ENCODE measurements around the gene MAPRE2.
"Not testable (repeated sequence)": the region's sequence is repeated elsewhere in the genome, so short reads cannot be mapped to it uniquely, and the experiment has no call there.

Gene MAPRE2

DNA sequence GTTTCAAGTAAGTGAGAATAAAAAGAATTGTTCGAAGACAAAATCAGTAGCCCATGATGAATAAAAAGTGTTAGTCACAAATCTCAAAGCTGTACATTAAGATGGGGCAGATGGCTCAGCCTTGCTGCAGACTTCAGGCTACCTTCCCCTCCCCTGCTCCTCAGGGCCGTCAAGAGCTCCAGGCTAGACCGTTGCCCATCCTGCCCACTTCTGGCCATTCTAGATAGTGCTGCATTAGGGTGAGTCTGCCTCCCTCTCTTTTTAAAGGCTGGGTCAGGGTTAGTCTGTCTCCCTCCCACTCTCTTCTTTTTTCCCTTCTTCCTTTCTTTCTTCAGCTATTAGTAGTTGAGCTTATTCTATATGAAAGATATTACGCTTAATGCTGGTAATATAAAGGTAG, 86.0 kb downstream of the MAPRE2 start:
- no peak for DNase-seq

DNA sequence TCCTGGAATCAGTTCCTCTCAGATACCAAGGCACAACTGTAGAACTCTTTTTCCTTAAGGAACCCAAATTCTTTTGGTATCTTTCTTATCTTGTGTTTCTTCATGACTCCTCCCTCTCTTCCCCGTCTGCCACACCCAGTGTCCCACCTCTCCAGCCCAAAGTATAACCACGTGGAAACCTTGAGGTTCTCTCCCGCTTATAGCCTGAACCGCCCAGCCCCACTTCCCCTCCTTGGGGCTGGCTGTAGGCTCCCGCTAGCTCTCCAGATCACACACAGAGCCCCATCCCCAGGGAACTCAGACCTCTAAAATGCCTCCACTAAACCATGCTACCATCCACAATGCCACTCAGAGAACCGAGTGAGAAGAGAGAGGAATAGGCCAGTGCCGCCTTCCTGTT, 87.5 kb downstream of the MAPRE2 start:
- no peak for DNase-seq

DNA sequence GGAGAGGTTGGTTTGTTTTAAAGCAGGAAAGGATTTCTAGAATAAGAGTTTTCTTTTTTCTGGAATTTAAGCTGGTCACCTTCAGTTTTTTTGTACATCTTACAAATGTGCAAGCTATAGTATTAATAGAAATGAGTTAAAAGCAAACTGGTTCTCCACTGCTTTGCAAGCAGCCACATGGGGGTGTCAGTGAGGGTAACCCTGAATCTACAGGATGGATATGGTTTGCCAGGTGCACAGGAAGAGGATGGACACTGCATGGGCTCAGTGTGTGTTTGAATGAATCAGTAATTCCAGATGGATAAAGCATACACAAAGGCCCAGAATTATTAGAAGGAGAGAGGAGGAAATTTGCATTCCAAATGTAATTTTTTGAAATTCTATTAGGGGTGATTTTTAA, 89.0 kb downstream of the MAPRE2 start:
- no peak for DNase-seq

DNA sequence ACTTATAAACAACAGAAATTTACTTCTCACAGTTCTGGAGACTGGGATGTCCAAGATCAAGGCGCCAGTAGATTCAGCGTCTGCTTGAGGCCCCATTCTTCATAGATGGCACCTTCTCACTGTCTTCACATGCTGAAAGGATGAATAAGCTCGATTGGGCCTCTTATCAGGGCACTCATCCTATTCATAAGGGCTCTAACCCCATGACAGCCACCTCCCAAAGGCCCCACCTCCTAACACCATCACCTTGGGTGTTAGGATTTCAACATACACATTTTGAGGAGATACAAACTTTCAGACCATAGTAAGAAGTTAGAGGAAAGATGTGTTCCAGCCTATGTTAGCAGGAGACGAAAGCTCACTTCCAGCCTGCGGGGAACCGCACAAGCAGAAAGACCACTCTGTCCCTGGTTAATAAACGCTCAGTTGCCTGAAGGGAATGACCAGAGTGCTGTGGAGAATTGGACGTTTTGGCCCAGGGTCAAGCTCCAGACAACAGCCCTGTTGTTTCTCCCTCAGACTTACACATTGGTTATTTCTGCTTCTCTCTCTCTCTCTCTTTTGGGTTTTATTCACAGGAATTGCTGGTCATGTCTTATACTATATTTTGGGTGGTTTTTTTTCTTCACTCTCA, 90.3 kb downstream of the MAPRE2 start:
- no peak for DNase-seq

DNA sequence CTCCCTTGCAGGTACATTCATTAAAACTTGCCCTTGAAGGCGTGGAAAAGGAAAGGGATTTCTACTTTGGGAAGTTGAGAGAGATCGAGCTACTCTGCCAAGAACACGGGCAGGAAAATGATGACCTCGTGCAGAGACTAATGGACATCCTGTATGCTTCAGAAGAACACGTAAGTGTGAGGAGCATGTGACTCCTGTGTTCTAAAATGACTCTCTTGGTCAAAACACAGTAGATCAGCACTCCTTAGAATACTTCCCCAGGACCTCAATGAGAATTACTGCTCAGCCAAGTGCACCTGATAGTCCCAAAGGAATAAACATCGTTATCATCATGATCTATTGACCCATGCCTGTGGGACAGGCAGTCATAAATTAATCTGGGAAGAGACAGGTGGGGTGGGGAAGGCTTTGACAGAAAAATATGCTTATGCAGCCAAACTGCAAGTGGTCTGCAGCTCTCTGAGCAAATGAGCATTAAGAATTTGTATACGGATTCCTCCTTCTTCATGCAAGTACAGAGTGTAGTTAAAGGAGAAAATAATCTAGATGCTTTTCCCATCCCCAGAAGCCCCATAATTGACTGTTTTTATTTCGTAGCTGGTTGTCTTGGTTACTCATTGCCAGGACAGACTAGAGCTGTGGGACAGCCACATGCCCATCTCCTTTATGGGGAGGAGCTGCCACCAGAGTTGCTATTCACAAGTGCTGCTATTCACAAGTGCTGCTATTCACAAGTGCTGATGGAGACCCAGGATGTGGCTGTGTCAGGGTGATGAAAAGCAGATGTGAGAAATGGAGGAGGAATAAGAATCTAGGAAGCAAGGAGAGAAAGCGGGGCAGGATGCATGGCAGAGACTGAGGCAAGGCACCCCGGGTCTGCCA, 91.0 kb downstream of the MAPRE2 start:
- no peak for DNase-seq

DNA sequence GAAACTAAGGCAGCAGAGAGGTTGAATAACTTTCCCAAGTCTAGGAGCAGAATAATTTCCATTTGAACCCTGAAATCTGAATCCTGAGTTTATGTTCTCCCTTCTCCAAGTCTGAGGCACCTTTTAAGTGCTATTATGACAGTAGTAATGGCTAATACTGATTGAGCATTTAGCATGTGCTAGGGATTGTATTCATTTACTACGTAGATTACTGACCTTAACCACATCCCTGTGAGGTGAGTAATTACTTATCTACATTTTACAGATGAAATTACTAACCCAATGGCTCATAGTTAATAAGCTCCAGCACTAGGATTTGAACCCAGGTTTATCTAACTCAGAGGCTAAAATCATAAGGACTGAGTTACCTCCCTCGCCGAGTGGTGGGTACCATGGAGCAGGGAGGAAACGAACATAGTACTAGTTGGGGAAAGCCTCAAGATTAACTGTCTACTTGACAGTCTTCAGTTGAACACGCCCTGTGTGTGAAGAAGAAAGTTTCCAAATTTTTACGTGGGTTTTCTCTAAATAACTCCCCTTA, 93.0 kb downstream of the MAPRE2 start:
- no peak for DNase-seq

DNA sequence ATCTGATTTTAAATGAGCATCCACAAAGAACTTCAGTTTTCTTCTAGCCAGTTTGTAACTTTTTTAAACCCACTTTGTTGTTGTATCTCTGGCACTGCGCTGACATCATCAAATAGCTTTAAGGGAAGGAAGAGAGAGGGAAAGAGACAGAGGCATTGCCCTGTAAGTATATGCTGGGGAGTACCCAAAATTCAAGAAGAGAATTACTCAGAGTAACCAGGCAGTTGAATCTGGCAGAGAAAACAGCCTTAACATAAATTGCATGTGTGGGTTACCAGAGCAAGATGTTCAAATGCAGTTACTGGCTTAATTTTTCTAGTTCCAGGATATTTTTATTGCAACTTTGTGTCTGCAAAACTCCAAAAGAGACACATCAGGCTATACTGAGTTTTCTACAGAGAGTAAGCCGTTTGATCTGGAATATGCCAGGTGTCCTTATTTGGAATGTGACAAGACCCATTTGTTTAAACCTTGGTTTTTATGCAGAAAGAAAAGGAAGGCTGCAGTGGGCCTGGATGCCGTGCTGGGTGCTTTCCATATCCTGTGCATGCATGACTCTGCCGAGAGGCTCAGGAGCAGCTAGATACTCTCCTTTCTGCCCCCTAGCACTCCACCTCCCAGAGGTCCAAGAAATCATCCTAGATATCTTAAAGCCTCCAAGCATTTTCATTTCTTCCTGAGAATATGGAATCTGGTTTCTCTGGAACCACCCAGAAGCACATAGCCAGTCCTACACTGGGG, 93.7 kb downstream of the MAPRE2 start:
- DNase-seq = no peak

DNA sequence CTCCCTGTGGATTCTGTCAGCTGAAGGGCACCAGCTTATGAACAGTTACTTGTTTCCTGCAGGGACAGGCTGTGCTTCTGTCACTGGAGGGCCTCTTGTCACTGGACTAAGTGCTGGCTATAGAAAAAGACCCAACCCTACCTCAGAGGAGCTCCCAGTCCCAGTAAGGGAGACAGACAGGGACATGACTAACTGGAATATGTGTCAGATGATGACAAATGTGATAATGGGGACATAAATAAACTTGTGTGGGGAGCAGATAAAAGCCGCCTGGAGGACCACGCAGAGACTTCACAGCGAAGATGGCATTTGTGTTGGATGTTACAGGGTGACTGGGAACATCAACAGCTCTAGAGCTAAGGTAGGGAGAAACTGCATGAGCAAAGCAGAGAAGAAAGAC, 95.0 kb downstream of the MAPRE2 start:
- no peak for DNase-seq

DNA sequence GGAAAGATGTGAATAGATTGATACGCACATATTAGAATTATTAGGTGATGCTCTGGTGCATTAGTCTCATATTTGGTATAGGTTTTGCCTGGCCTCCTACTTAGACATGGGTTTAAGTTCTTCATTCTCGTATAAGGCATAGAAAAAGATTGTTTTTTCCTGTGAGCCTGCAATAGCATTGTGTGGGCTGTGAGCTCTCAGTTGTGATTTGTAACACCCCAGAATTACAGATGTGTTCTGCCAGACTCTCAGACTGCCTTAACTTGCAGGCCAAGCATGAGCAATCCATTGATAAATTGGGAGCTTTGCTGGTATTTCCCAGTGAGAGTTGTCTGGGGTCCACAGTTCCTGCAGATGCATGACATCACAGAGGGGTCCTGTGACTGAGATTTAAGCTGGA, 95.7 kb downstream of the MAPRE2 start:
- no peak for DNase-seq

DNA sequence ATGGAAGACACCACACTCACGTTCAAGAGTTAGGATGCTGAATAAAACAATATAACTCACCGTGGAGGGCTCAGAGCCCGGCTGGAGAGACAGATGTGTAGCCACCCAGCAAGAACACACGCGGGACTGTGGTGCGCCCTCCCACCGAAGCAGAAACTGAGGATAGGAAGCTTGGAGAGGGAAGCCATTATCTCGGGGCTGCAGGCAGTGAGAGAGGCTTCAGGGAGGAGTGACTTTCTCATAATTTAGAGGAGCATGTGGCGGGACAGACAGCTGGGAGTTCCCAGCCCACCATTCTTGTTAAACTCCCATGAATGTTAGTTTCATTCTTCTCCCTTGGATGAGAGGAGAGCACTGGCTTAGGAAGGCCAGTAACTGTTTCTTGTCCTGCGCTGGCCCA, 96.4 kb downstream of the MAPRE2 start:
- DNase-seq = no peak

DNA sequence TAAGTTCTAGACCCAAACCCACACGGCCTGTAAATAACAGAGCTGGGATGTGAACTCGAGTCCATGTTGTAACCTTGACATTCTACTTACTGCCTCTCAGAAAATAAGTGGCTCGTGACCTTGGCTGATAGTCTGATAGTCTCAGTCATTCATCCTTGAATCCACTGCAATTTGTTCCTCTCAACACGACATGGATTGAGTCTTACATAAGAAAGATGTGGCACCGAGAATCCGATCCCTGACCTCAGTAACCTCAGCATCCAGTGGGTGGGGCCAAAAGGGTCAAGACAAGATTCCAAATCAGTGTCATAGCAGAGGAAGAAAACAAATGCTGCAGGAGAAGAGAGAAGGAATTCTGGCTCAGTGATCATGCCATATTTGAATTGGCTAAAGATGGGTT, 97.6 kb downstream of the MAPRE2 start:
- DNase-seq = no peak

DNA sequence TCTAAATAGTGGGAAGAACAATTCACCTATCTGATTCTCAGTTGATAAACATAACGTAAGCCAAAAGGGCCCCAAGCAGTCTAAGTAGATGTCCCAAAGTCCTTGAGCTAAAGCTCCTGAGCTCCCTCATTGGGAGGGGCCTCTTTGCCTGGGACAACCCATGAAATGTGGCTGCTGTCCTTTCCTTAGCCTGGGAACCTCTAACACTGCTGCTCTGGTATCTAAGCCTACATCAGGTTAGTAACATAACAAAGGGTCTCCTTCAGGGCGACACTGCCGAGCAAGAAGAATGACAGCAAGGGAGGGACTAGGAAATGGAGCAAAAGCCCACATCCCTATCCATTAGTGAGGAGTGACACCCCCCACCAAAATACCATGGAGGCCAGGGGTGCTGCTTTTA, 98.3 kb downstream of the MAPRE2 start:
- DNase-seq = no peak

DNA sequence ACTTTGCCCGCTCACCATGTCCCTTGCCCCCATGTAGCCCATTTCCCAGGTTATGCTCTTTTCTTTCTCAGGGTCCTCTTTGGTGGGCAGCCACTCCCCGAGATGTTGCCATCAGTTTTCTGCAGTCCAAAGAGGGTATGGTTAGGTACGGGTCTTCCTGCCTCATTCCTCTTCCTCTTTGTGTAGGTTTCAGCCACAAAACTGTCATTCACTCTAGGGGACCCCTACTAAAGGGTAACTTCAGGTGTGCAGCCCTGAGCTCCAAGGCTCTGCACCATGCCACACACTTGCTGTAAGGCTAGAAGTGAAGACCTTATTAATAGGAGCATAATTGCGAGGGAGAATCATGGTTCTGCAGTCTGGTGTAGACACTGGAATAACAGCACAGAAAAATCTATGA, 99.9 kb downstream of the MAPRE2 start:
- no peak for DNase-seq

DNA sequence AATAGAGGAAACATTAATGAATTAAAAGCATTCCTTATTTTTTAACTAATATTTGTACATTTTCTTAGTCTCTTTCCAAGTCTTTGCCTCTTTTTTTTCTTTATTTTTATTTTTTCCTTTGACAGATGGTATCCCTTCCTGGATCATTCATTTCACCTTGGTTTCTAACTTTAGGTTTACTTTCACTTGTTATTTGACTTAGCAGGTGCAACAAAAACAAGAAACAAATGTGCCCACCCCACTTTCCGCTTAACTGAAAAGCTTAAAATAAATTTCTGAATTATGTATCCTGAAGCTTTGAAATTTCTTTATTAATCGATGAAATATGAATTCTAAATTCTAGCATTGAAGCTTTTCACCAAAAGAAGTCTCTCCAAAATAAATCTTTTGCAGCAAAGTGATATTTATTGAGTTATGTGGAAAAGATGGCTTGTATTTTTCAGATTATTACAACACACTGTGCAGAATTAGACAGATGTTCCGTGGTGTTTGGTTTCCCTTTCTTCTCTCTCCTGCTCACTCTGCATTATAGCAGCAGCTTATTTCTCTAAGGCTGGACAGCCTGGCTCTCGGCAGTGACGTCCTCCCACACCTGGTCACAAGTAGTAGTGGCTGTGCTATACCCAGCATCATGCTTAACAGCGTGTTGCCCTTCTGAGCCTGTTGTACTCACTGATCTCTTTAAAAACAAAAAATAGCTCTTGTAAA, 100.5 kb downstream of the MAPRE2 start:
- no peak for DNase-seq

DNA sequence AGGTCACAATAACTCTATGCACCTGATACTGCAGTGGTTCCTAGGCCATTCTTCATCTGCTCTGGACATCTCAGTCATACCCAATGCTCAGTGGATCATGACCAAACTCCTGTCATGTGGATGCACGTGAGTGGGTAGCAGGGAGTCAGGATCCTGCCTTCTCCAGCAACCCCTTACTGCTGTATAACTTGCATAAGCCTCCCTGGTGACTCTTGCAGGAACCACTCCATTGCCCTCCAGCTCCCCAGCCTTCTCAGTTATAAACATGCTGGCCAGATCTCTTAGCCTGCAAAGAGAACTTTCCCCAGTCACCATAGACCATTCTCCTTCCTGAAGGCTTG, 101.0 kb downstream of the MAPRE2 start:
- no peak for DNase-seq

DNA sequence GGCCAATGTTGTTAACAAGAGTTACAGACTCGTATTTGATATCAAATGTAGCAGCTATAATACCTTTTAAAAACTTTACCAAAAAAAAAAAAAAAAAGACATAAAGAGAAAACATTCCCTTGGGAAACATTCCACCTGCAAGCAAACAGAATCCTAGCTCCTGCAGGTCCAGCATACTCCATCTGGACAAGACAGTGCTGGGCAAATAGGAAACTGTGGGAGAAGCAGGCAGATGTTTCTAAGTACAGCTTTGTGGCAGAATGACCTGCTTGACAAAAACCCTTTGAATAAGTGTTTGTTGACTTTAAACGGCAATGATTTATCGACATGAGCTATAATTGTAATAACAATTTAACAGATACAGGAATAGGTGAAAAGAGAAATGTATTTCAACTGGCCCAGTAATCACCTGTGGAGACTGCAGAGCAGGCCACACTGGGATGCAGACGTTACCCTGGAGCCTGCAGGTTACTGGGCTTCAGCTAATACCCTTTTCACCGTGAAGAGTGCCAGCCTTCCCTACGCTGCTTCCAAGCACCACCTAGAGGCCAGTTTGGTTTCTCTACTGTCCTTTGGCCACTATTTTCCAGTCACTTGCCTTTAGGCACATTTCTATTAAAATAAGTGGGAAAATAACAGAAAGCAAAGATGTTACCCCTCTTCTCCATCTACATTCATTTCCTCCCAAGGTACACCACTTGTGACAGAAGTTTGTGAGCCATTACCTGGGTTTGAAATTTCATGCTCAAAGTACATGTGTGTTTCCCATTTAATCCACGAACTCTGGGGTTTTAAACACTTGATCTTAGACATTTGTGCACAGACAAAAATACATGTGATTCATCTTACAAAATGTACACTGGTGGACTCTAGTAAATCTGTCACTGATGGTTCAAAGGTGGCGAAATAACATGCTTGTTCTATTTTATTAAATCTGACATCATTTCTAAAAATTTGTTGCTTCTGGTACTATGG, 102.7 kb downstream of the MAPRE2 start:
- DNase-seq = peak; percentile 83 to 93

DNA sequence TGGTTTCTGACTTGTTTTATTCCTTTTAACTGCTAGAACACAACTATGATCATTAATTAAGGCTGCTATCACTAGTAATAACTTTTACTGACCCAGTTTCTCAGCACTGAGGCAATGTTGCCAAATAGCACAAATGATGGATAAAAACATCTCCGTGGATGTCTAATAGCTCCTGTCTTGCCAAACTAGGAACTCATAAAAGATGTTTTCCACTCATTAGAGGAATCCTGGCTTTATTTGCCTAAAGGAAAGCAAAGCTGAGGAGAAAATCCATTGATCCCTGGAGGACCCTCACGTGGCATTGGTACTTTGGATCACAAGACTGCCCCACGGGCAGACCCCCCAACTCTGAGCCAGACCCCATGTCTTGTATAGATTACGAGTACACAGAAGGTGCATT, 103.5 kb downstream of the MAPRE2 start:
- no peak for DNase-seq

DNA sequence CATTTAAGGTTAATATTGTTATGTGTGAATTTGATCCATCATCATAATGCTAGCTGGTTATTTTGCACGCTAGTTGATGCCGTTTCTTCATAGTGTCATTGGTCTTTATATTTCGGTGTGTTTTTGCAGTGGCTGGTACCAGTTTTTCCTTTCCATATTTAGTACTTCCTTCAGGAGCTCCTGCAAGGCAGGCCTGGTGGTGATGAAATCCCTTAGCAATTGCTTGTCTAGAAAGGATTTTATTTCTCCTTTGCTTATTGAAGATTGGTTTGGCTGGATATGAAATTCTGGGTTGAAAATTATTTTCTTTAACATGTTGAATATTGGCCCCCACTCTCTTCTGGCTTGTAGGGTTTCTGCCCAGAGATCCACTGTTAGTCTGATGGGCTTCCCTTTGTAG, 109.0 kb downstream of the MAPRE2 start:
- not testable (repeated sequence) for DNase-seq

DNA sequence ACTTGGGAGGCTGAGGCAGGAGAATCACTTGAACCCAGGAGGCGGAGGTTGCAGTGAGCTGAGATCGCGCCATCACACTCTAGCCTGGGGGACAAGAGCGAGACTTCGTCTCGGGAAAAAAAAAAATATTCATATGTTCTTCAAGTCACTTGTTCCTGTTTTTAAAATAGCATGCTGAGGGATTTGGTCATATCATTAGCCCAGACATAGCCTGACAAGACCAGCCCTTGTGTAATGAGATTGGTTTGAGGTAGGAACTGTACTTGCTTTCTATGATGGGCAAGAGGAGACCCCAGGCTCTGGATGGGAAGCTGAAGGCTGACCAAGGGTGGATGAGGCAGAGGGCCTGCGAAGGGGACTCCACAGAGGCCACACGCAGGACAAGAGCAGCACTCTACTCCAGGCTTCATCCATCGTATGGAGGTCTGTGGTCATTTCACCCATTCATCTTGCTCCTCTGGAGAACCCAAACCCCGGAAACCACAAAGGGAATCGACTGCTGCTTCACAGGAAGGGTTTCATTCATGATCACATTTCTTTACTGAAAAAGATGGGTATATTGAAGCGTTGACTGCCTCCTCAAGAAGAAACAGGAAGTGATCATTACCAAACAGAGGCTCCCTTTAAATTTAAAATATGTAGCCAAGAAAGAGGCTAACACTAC, 112.5 kb downstream of the MAPRE2 start:
- DNase-seq = no peak

DNA sequence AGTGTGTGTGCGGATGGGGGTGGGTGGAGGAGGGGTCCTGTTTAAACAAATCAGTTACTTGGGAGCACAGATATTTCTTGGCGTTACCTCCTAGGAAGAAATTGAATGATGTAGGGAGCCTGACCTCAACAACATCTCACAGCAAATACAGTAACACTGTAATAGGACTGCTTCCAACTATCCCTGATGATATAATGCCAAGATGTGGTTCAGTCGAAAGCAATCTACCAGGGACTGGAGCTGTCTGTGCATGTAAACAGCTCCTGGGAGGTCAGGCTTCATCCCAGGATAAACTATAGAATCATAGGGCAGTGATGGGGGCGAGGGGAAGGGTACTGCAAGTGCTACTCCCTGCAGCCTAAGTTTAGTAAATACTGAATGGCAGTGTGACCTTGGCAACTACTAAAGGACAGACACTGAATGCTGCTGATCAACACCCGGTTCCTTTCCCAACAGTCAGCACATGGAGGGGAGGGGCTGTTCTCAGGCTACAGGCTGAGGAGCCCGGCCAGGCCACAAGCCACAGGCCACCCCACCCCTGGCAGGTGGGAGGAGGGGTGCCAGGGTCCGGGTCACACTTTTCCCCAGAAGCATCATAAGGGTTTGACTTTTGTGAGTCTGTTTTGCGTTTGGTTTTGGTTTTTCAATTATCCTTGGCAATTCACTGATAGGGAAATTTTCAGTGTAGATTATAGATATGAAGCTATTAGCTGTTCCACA, 114.3 kb downstream of the MAPRE2 start:
- DNase-seq = no peak

DNA sequence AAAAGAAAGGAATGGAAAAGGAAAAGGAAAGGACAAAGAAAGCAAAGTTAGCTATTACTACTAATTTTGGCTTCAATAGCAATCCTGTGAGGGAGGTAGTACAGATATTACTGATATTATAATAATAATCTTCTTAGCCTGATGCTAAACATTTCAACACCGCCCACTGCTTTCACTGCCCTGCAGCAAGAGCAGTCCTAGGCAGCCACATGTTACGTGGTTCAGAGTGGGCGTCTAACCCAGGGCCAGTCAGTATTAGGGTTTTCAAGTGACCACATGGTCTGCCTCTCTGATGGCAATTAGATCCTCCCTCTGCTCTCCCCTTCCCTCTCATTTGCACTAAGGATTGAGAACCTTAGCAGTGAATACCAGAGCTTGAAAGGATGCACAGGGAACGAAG, 116.0 kb downstream of the MAPRE2 start:
- DNase-seq = no peak

Data from NCI-H1930 (cell line).